ENCODE data around the gene KIAA0930. TPM values are rescaled to one million over a fixed set of nuclear protein-coding genes. Genes with fewer than 3 reads are reported as not detected.
A peak's percentile ranks its signal among the peaks of the same experiment; 100 is the strongest.

The KIAA0930 gene
- total and polyA plus RNA-seq, 2 of the 4 experiments (the other 2 are of a cell fraction), result 25.3 to 34.1 TPM

GRCh38 chr22:45200230-45200629 is 40.5 kb downstream of the KIAA0930 start:
- peaks cover 0 to 21% of the 10 kb centered on the region in 2 experiments; a peak in 3 of 4 replicates for H3K79me1 ChIP-seq (ENCODE audit: low read depth in 1 of 2, low read length in 2 of 2)
- ChIA-PET CTCF (no interaction called here), POLR2A (ENCODE audit: unreplicated experiment) (no interaction called here)
- H2BK20ac ChIP-seq (ENCODE audit: low read depth, low read length), result peak overlapping the region; percentile 88
- H4K8ac ChIP-seq (ENCODE audit: low read depth in 2 of 2, low read length in 2 of 2), result peak overlapping the region; percentile 39 to 55
- no TSS peak for BruUV-seq (replicated peaks)
- H3K4me2 ChIP-seq (ENCODE audit: low read depth, low read length), result 0 out of 2 replicates have a peak overlapping the region, but pooled peaks have one; percentile 40
- ATAC-seq (ENCODE audit: low read depth) (no peak), DNase-seq (no peak)
- intact Hi-C loops (cut with micrococcal nuclease) (loop anchor here (5.0 kb wide), 1 partner anchor 98 kb away; no protein-coding TSS in a partner anchor), dilution Hi-C loops (cut with HindIII; ENCODE audit: low sequenced_read_pairs, unreplicated experiment) (no loop called here), in situ Hi-C loops (cut with MboI; ENCODE audit: low sequenced_read_pairs) (no loop called here)
- peaks cover 15% of the 10 kb centered on the region for H3K9me1 ChIP-seq (ENCODE audit: insufficient read depth, low read length)
- peak overlapping the region; percentile 85; the same call in 2 of the 3 replicates for H2BK15ac ChIP-seq (ENCODE audit: low read depth, low read length)
- peak overlapping the region; percentile 63 for H2AK9ac ChIP-seq (replicated peaks; ENCODE audit: low read depth, low read length, poor library complexity)
- H3K4me1 ChIP-seq (ENCODE audit: control insufficient read depth, insufficient read depth, low read length), result peaks cover 21% of the 10 kb centered on the region
- peaks cover 24% of the 10 kb centered on the region for H4K20me1 ChIP-seq (ENCODE audit: insufficient read depth, low read length)
- peaks cover 65% of the 10 kb centered on the region for H3K36me3 ChIP-seq (ENCODE audit: control insufficient read depth, insufficient read depth, low read length)
- peak overlapping the region; percentile 11; the same call in 1 of the 2 replicates for H3K9ac ChIP-seq (ENCODE audit: low read depth, low read length)
- no peak for TF ChIP-seq MAZ (IDR thresholded peaks at IDR 0.05; ENCODE audit: borderline replicate concordance, low read depth, low read length)
- TF ChIP-seq MAFK (IDR thresholded peaks at IDR 0.05; ENCODE audit: low read depth, low read length), result no peak
- no peak for TF ChIP-seq RCOR1 (IDR thresholded peaks at IDR 0.05; ENCODE audit: insufficient replicate concordance, low read length)
- no peak for TF ChIP-seq CEBPB (IDR thresholded peaks at IDR 0.05; ENCODE audit: low read depth, low read length)
- TF ChIP-seq, protein P1, sequence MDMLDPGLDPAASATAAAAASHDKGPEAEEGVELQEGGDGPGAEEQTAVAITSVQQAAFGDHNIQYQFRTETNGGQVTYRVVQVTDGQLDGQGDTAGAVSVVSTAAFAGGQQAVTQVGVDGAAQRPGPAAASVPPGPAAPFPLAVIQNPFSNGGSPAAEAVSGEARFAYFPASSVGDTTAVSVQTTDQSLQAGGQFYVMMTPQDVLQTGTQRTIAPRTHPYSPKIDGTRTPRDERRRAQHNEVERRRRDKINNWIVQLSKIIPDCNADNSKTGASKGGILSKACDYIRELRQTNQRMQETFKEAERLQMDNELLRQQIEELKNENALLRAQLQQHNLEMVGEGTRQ (IDR thresholded peaks at IDR 0.05; ENCODE audit: low read depth, low read length), result no peak
- peak overlapping the region; percentile 89 for H2BK120ac ChIP-seq (ENCODE audit: low read depth, low read length)
- 98% methylated on average over 5 of the region's 9 CpGs; no CpG with 5 or more reads in 1 of the 2 experiments for WGBS, 2 experiments (ENCODE audit: extremely low coverage in 2 of 2, insufficient read length in 1 of 2)
- peak overlapping the region; percentile 89 for H3K27ac ChIP-seq (ENCODE audit: insufficient read depth, low read length)
- H3K4ac ChIP-seq (ENCODE audit: low read depth, low read length), result peak overlapping the region; percentile 96
- H2AK5ac ChIP-seq (ENCODE audit: low read depth, low read length), result peak overlapping the region; percentile 96
- peak overlapping the region; percentile 89 for H4K5ac ChIP-seq (ENCODE audit: low read depth, low read length)
- peak overlapping the region; percentile 95 for H3K14ac ChIP-seq (replicated peaks; ENCODE audit: low read depth, low read length)
- H3K18ac ChIP-seq (ENCODE audit: low read depth, low read length), result peak overlapping the region; percentile 92
- H3K27me3 ChIP-seq (ENCODE audit: control insufficient read depth, insufficient read depth, low read length), result no peaks in the 10 kb centered on the region
- peak overlapping the region; percentile 92 for H4K91ac ChIP-seq (ENCODE audit: insufficient read depth, low read depth, low read length)
- H2BK5ac ChIP-seq (ENCODE audit: low read depth, low read length, poor library complexity, severe bottlenecking), result peak overlapping the region; percentile 81
- no peak overlapping the region for H2AFZ ChIP-seq (replicated peaks; ENCODE audit: low read length, poor library complexity)
- no peaks in the 10 kb centered on the region for H3K9me3 ChIP-seq (ENCODE audit: control insufficient read depth, insufficient read depth, low read length)
- H3K23ac ChIP-seq (ENCODE audit: low read depth, low read length), result peak overlapping the region; percentile 85
- no peak overlapping the region for H3K4me3 ChIP-seq (ENCODE audit: insufficient read depth, low read depth, low read length)
- H3K56ac ChIP-seq (ENCODE audit: extremely low read depth, insufficient read depth, low read length), result peak overlapping the region; percentile 37; the same call in 1 of the 2 replicates
